DOHH2 (cell line): ENCODE results near the gene TDRD12.
"Not testable (repeated sequence)": the region's sequence is repeated elsewhere in the genome, so short reads cannot be mapped to it uniquely, and the experiment has no call there.

Source experiments
- H3F3A ChIP-seq: fragments of 200-600 bp; sonication (generic), shearing (Covaris generic); 2 replicates; pipeline ENCODE4 v1.6.0; 2016; ENCODE audit warnings: antibody characterized with exemption, mild to moderate bottlenecking; ENCODE audit not compliant: control insufficient read depth, insufficient read depth
- H3K27ac ChIP-seq: fragments of 200-600 bp; sonication (generic); 2 replicates; pipeline ENCODE4 v1.5.1; 2014; ENCODE audit warnings: low read depth, mild to moderate bottlenecking, low read length, moderate library complexity
- H3K27me3 ChIP-seq: fragments of 200-600 bp; sonication (generic); 2 replicates; pipeline ENCODE4 v1.6.1; 2014; ENCODE audit warnings: mild to moderate bottlenecking, low read length, mixed read lengths; ENCODE audit not compliant: control insufficient read depth
- H3K36me3 ChIP-seq: fragments of 200-600 bp; sonication (generic); 2 replicates; pipeline ENCODE4 v1.6.1; 2014; ENCODE audit warnings: mild to moderate bottlenecking, low read length, moderate library complexity, mixed read lengths; ENCODE audit not compliant: control insufficient read depth
- H3K4me1 ChIP-seq: fragments of 200-600 bp; sonication (generic); 2 replicates; pipeline ENCODE4 v1.6.1; 2014; ENCODE audit warnings: mild to moderate bottlenecking, low read length, mixed read lengths; ENCODE audit not compliant: control insufficient read depth
- H3K4me2 ChIP-seq: fragments of 200-600 bp; sonication (generic); 2 replicates; pipeline ENCODE4 v1.6.0; 2014; ENCODE audit warnings: mild to moderate bottlenecking, low read length, moderate library complexity
- H3K4me3 ChIP-seq: fragments of 200-600 bp; sonication (generic); 2 replicates; pipeline ENCODE4 v1.5.1; 2014; ENCODE audit warnings: mild to moderate bottlenecking, low read length, mixed read lengths
- H3K79me2 ChIP-seq: fragments of 200-600 bp; sonication (generic); 2 replicates; pipeline ENCODE4 v1.6.1; 2014; ENCODE audit warnings: mild to moderate bottlenecking, low read length, mixed read lengths; ENCODE audit not compliant: control insufficient read depth
- H3K9me2 ChIP-seq: fragments of 200-600 bp; sonication (generic); replicated peaks from 2 replicates; pipeline ENCODE4 v1.6.1; 2014; ENCODE audit warnings: mild to moderate bottlenecking, low read length, mixed read lengths; ENCODE audit not compliant: control insufficient read depth
- H3K9me3 ChIP-seq: fragments of 200-600 bp; sonication (generic); 2 replicates; pipeline ENCODE4 v1.6.1; 2014; ENCODE audit warnings: antibody characterized with exemption, low read length, mixed read lengths; ENCODE audit not compliant: control insufficient read depth, insufficient read depth
- H4K20me1 ChIP-seq: fragments of 200-600 bp; sonication (generic); 2 replicates; pipeline ENCODE4 v1.6.0; 2014; ENCODE audit warnings: low read depth, mild to moderate bottlenecking, antibody characterized with exemption, low read length, moderate library complexity; ENCODE audit not compliant: control insufficient read depth, insufficient read depth
- CTCF ChIP-seq: fragments of 200-600 bp; sonication (generic); IDR thresholded peaks from one replicate; pipeline ENCODE4 v1.5.1; 2014; ENCODE audit warnings: antibody characterized with exemption, mild to moderate bottlenecking, low read depth, low read length; ENCODE audit not compliant: poor library complexity, severe bottlenecking
- EZH2phosphoT487 ChIP-seq: fragments of 200-600 bp; sonication (generic); IDR thresholded peaks from 2 replicates; pipeline ENCODE4 v1.6.1; 2017; ENCODE audit warnings: borderline replicate concordance, mild to moderate bottlenecking, antibody characterized with exemption, low read length, moderate library complexity, mixed read lengths

Gene TDRD12

GRCh38 chr19:32692727-32693061 lies 26.9 kb upstream of the TDRD12 start:
- H3K27ac ChIP-seq, result peak overlapping the region; percentile 50
- H3K9me3 ChIP-seq, result peaks cover 10% of the 10 kb centered on the region; the same call in 1 of the 2 replicates
- H3F3A ChIP-seq, result 0 out of 2 replicates have a peak, but pooled peaks cover 4% of the 10 kb centered on the region
- H4K20me1 ChIP-seq, result no peaks in the 10 kb centered on the region
- H3K79me2 ChIP-seq, result peaks cover 70% of the 10 kb centered on the region
- H3K36me3 ChIP-seq, result peaks cover 48% of the 10 kb centered on the region
- no peaks in the 10 kb centered on the region for H3K9me2 ChIP-seq
- H3K4me2 ChIP-seq, result peak overlapping the region; percentile 98
- peaks cover 37% of the 10 kb centered on the region for H3K4me1 ChIP-seq
- TF ChIP-seq CTCF (no peak), EZH2phosphoT487 (no peak)
- H3K27me3 ChIP-seq, result no peaks in the 10 kb centered on the region
- peak overlapping the region; percentile 99 for H3K4me3 ChIP-seq

DNA sequence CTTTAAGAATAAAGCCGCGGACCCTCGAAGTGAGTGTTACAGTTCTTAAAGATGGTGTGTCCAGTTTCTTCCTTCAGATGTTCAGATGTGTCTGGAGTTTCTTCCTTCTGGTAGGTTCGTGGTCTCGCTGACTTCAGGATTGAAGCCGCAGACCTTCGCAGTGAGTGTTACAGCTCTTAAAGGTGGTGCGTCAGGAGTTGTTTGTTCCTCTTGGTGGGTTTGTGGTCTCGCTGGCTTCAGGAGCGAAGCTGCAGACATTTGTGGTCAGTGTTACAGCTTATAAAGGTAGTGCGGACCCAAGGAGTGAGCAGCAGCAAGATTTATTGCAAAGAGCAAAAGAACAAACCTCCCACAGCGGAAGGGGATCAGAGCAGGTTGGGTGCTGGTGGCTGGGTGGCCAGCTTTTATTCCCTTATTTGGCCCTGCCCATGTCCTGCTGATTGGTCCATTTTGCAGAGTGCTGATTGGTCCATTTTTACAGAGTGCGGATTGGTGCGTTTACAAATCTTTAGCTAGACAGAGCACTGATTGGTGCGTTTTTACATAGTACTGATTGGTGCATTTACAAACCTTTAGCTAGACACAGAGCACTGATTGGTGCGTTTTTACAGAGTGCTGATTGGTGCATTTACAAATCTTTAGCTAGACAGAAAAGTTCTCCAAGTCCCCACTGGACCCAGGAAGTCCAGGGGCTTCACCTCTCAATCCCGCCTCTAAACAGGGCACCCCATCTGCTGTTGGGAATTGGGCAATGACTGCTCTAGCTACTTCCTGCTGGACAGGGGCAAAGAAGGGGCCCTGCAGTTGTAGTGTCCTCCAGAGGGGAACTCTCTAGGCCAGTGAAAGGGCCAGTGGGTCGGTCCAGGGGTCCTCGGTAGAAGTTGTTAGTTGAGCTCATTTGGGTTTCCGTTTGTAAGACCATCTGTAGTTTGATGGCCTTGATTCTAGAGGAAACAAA lies 26.1 kb upstream of the TDRD12 start:
- Histone ChIP-seq H3K9me3 (peaks cover 10% of the 10 kb centered on the region; the same call in 1 of the 2 replicates), H3K36me3 (peaks cover 55% of the 10 kb centered on the region), H3K4me3 (peak overlapping the region; percentile 99), H3K4me1 (peaks cover 37% of the 10 kb centered on the region), H3K79me2 (peaks cover 77% of the 10 kb centered on the region), H3K4me2 (peak overlapping the region; percentile 98)
- H3K27me3 ChIP-seq, H3K9me2 ChIP-seq, H4K20me1 ChIP-seq, H3F3A ChIP-seq, H3K27ac ChIP-seq: not testable (repeated sequence)

DNA sequence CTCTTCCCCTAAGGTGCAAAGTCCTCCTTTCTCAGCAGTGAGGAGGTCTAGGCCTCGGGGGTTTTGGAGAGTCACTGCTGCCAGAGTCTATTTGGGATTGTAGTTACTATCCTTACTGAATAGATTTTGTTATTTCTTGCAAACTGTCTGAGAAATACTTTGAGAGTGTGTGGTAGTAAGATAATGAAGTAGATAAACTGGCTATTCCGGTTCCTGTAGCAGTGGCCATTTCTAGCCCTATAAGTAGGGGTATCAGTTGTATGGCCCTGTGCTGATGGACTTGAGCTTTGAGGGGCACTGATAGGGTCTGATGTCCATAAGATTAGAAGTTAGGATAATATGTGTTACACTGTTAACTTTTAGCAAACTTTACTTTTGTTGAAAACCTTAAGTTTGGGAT lies 25.3 kb upstream of the TDRD12 start:
- peak overlapping the region; percentile 98 for H3K4me2 ChIP-seq
- peak overlapping the region; percentile 99; the same call in 1 of the 2 replicates for H3K4me3 ChIP-seq

GRCh38 chr19:32694851-32695250 lies 24.7 kb upstream of the TDRD12 start:
- H3K9me2 ChIP-seq, H4K20me1 ChIP-seq, H3K27ac ChIP-seq, H3F3A ChIP-seq, H3K27me3 ChIP-seq: not testable (repeated sequence)
- Histone ChIP-seq H3K79me2 (peaks cover 91% of the 10 kb centered on the region), H3K9me3 (peaks cover 10% of the 10 kb centered on the region; the same call in 1 of the 2 replicates), H3K4me3 (0 out of 2 replicates have a peak overlapping the region, but pooled peaks have one; percentile 99), H3K36me3 (peaks cover 69% of the 10 kb centered on the region), H3K4me2 (peak overlapping the region; percentile 98), H3K4me1 (peaks cover 37% of the 10 kb centered on the region)

More for the DNA sequence above, 25.3 kb upstream of the TDRD12 start:
- peaks cover 86% of the 10 kb centered on the region for H3K79me2 ChIP-seq
- not testable (repeated sequence) for H3K9me2 ChIP-seq, H4K20me1 ChIP-seq, H3K27ac ChIP-seq, H3F3A ChIP-seq, H3K27me3 ChIP-seq
- H3K36me3 ChIP-seq, result peaks cover 64% of the 10 kb centered on the region
- peaks cover 37% of the 10 kb centered on the region for H3K4me1 ChIP-seq
- H3K9me3 ChIP-seq, result peaks cover 10% of the 10 kb centered on the region; the same call in 1 of the 2 replicates

- peaks cover 33% of the 10 kb centered on the region for H3K4me1 ChIP-seq
- not testable (repeated sequence) for H4K20me1 ChIP-seq, H3F3A ChIP-seq, H3K9me2 ChIP-seq, H3K4me3 ChIP-seq, H3K4me2 ChIP-seq, H3K27ac ChIP-seq, H3K27me3 ChIP-seq
- peaks cover 76% of the 10 kb centered on the region for H3K36me3 ChIP-seq
- H3K9me3 ChIP-seq, result peaks cover 10% of the 10 kb centered on the region; the same call in 1 of the 2 replicates
- peaks cover 98% of the 10 kb centered on the region for H3K79me2 ChIP-seq
Measured at GRCh38 chr19:32695506-32695905, 24.1 kb upstream of the TDRD12 start.

- not testable (repeated sequence) for H4K20me1 ChIP-seq, H3K9me2 ChIP-seq, H3K27ac ChIP-seq, H3K4me2 ChIP-seq, H3F3A ChIP-seq, H3K27me3 ChIP-seq, H3K4me3 ChIP-seq
- peaks cover 88% of the 10 kb centered on the region for H3K36me3 ChIP-seq
- peaks cover 99% of the 10 kb centered on the region for H3K79me2 ChIP-seq
- peaks cover 11% of the 10 kb centered on the region; the same call in 1 of the 2 replicates for H3K9me3 ChIP-seq
- H3K4me1 ChIP-seq, result peaks cover 24% of the 10 kb centered on the region
Measured at GRCh38 chr19:32696771-32697170, 22.8 kb upstream of the TDRD12 start.

DNA sequence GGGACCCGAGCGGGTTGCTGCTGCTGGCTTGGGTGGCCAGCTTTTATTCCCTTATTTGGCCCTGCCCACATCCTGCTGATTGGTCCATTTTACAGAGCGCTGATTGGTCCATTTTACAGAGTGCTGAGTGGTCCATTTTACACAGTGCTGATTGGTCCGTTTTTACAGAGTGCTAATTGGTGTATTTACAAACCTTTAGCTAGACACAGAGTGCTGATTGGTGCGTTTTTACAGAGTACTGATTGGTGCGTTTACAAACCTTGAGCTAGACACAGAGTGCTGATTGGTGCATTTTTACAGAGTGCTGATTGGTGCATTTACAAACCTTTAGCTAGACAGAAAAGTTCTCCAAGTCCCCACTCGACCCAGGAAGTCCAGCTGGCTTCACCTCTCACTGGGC lies 19.4 kb upstream of the TDRD12 start:
- Histone ChIP-seq H3K79me2 (peaks cover 97% of the 10 kb centered on the region), H3K36me3 (peaks cover 91% of the 10 kb centered on the region), H3K9me3 (peaks cover 18% of the 10 kb centered on the region; the same call in 1 of the 2 replicates)
- H3K27me3 ChIP-seq, H3K4me2 ChIP-seq, H3K9me2 ChIP-seq, H3F3A ChIP-seq, H3K4me1 ChIP-seq, H3K4me3 ChIP-seq, H3K27ac ChIP-seq, H4K20me1 ChIP-seq: not testable (repeated sequence)
